ENCODE results near the gene ABLIM3.

ABLIM3 gene

GRCh38 chr5:149141224-149141956 lies at the start of gene ABLIM3:
Gene ABLIM3 (plus strand): TSS chr5:149141493. CDS start chr5:149142096, 603 bp downstream.
- peak; percentile 42 for DNase-seq

- no peak for DNase-seq
Measured at GRCh38 chr5:149093625-149094024, 47.7 kb upstream of the ABLIM3 start.

GRCh38 chr5:149094996-149095395 lies 46.3 kb upstream of the ABLIM3 start:
- DNase-seq, result no peak

GRCh38 chr5:149099920-149100319 lies 41.4 kb upstream of the ABLIM3 start:
- no peak for DNase-seq

GRCh38 chr5:149100331-149100730 lies 41.0 kb upstream of the ABLIM3 start:
- DNase-seq, result no peak

- DNase-seq, result no peak
Measured at GRCh38 chr5:149108651-149109280, 32.5 kb upstream of the ABLIM3 start.

- no peak for DNase-seq
Measured at GRCh38 chr5:149110406-149110805, 30.9 kb upstream of the ABLIM3 start.

GRCh38 chr5:149113669-149114068 lies 27.6 kb upstream of the ABLIM3 start:
- DNase-seq, result no peak

GRCh38 chr5:149114403-149115312 lies 26.6 kb upstream of the ABLIM3 start:
- peak; percentile 8 for DNase-seq

GRCh38 chr5:149117970-149118369 lies 23.3 kb upstream of the ABLIM3 start:
- DNase-seq, result no peak

GRCh38 chr5:149118463-149118862 lies 22.8 kb upstream of the ABLIM3 start:
- DNase-seq, result no peak

- no peak for DNase-seq
Measured at GRCh38 chr5:149121145-149121544, 20.1 kb upstream of the ABLIM3 start.

GRCh38 chr5:149123211-149123610 lies 18.1 kb upstream of the ABLIM3 start:
- DNase-seq, result no peak

- no peak for DNase-seq
Measured at GRCh38 chr5:149125386-149125891, 15.9 kb upstream of the ABLIM3 start.

- DNase-seq, result no peak
Measured at GRCh38 chr5:149126906-149127305, 14.4 kb upstream of the ABLIM3 start.

GRCh38 chr5:149127394-149127955 lies 13.8 kb upstream of the ABLIM3 start:
- DNase-seq, result no peak

- no peak for DNase-seq
Measured at GRCh38 chr5:149128023-149128875, 13.0 kb upstream of the ABLIM3 start.

- no peak for DNase-seq
Measured at GRCh38 chr5:149129181-149129580, 12.1 kb upstream of the ABLIM3 start.

- DNase-seq, result no peak
Measured at GRCh38 chr5:149130121-149130914, 11.0 kb upstream of the ABLIM3 start.

- no peak for DNase-seq
Measured at GRCh38 chr5:149132474-149132873, 8.8 kb upstream of the ABLIM3 start.

Measured in stimulated activated naive CD4-positive, alpha-beta T cell treated with Interleukin-2 at 50 U/mL for 16 hours (primary cell).